Suprapubic skin (tissue), 4 donors: Measurements from ENCODE around the gene PLXDC1. TPM values are rescaled to one million over a fixed set of nuclear protein-coding genes. Genes with fewer than 3 reads are reported as not detected.

Experiments used
- DNase-seq, 2 donors: peaks; one replicate each; pipeline ENCODE4 v3.0.0-alpha.2; 2019; ENCODE audit warnings: low spot score in 2 of 2
- H3K27ac ChIP-seq: fragments of 200-600 bp; sonication (generic); one replicate; pipeline ENCODE4 v1.5.1; 2019
- H3K27me3 ChIP-seq: fragments of 200-600 bp; sonication (generic); one replicate; pipeline ENCODE4 v1.5.1; 2019
- H3K36me3 ChIP-seq: fragments of 200-600 bp; sonication (generic); one replicate; pipeline ENCODE4 v1.5.1; 2019
- H3K4me1 ChIP-seq: fragments of 200-600 bp; sonication (generic); one replicate; pipeline ENCODE4 v1.5.1; 2019
- H3K4me3 ChIP-seq: fragments of 200-600 bp; sonication (generic); one replicate; pipeline ENCODE4 v1.5.1; 2019; ENCODE audit warnings: mild to moderate bottlenecking
- H3K9me3 ChIP-seq: fragments of 200-600 bp; sonication (generic); one replicate; pipeline ENCODE4 v1.5.1; 2019
- CTCF ChIP-seq, 2 donors: fragments of 200-600 bp in 1 of 2; fragments of 450-650 bp in 1 of 2; sonication (generic) in 1 of 2; IDR thresholded peaks; one replicate each; pipeline ENCODE4 v1.5.1; 2016 to 2019; ENCODE audit warnings: antibody characterized with exemption in 2 of 2, mild to moderate bottlenecking in 1 of 2, moderate library complexity in 1 of 2
- EP300 ChIP-seq: sonication (generic); formaldehyde crosslinking; IDR thresholded peaks from one replicate; pipeline ENCODE4 v1.6.1; 2017; ENCODE audit warnings: antibody characterized with exemption
- POLR2A ChIP-seq, 2 donors: fragments of 450-650 bp; IDR thresholded peaks; one replicate each; pipeline ENCODE4 v1.6.1; 2017; ENCODE audit warnings: antibody characterized with exemption in 2 of 2, mild to moderate bottlenecking in 2 of 2, moderate library complexity in 2 of 2
- POLR2AphosphoS5 ChIP-seq, 3 donors: sonication (generic); formaldehyde crosslinking; IDR thresholded peaks; one replicate each; pipeline ENCODE4 v1.6.1; 2017; ENCODE audit warnings: antibody characterized with exemption in 3 of 3
- WGBS: methylation state at CpG from one replicate; pipeline ENCODE4 v1.1.5; 2018; 5-methylcytosine and 5-hydroxymethylcytosine counted together
- total RNA-seq, 4 donors: library from RNA; depleted of rRNA; stranded (reverse); fragments of >200 nt; gene quantifications; one replicate each; pipeline ENCODE4 v1.1.0, GENCODE V29; 2016

PLXDC1 gene
- total RNA-seq, 4 donors from 2014 or later, result 5.3 to 14.1 (median 6.3) TPM

DNA sequence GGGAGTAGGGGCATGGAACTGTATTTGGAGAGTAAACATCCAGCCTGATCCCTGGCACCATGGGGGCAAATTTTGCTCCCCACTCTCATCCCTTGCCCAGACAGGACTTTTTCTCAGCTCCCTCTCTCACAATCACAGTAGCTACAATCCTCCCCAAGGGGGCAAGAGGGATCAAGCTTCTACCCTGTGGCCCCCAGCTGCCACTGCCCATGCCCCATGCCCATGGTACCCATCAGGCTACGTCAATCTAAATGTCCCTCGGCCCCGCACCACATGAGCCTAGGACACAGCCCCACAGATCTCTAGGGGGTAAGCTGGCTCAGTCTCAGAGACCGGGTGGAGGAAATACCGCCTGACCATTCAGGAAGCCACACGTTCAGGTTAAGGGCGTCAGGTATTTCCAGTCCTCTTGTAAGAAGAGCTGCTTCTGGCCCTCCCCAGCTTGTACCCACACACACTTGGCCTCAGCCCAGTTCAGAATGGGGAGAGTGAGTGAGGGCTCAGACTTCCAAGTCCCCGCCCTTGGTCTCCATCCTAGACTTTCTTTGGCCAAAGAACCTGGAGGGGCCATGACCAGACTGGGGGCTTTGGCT is 44.2 kb upstream of the PLXDC1 start:
- Histone ChIP-seq H3K27me3 (no peaks in the 10 kb centered on the region), H3K36me3 (peaks cover 20% of the 10 kb centered on the region), H3K4me1 (peaks cover 52% of the 10 kb centered on the region), H3K4me3 (peak overlapping the region; percentile 68), H3K27ac (peak overlapping the region; percentile 20), H3K9me3 (no peaks in the 10 kb centered on the region)
- 56% methylated on average over 5 of the region's 8 CpGs for WGBS
- DNase-seq, result peak in 1 of 2 donors; percentile 73
- TF ChIP-seq POLR2AphosphoS5 (IDR thresholded peaks at IDR 0.05) (no peak), POLR2A (IDR thresholded peaks at IDR 0.05) (no peak), CTCF (IDR thresholded peaks at IDR 0.05) (no peak), EP300 (no peak)

- Histone ChIP-seq H3K36me3 (peaks cover 26% of the 10 kb centered on the region), H3K4me1 (peaks cover 51% of the 10 kb centered on the region), H3K9me3 (no peaks in the 10 kb centered on the region), H3K4me3 (peak overlapping the region; percentile 68), H3K27ac (peak overlapping the region; percentile 20), H3K27me3 (no peaks in the 10 kb centered on the region)
- DNase-seq, result no peak
- 67% methylated on average over 9 of the region's 10 CpGs for WGBS
- TF ChIP-seq POLR2AphosphoS5 (IDR thresholded peaks at IDR 0.05) (no peak), CTCF (IDR thresholded peaks at IDR 0.05) (no peak), EP300 (no peak), POLR2A (IDR thresholded peaks at IDR 0.05) (no peak)
Observed at GRCh38 chr17:39194985-39195524, 43.6 kb upstream of the PLXDC1 start.

DNA sequence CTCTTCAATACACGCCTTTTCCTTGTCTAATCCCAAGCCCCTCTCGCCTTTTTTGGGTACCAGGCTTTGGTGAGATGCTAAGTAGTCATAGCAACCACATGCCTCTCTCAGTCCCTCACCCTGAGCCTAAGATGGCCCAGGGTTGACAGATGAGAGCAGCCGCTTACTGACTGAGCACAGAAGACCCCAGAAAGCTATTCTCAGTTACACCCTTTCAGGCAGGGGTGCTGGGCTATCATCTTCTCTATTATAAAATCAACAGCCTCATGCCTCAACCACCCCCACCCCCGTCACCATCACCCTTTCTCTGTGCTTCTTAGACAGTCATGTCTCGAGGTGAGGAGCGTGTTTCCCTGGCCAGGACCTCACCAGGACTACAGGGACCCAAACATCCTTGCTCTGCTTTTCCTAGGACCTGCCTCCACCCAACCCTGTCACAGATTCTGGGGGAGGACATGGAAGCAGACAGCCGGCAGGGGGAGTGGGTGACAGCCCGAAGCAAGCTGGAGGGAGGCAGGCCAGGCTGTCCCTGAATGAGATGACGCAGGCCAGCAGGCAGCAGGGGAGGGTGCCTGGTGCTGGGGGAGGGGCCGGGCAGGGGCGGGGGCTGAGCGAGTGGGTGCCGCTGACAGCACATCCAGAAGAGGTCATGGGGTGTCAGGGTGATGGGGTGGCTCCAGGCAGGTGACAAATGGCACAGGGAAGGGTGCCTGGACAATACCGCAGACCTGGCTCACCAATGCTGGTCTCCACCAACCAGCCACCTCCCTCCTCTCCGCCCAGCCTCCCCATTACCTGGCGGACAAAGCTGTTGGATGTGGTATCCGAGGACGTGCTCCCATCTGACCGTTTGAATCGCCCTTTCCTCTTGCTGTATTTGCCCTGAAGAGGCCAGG is 42.9 kb upstream of the PLXDC1 start:
- H3K27me3 ChIP-seq, result no peaks in the 10 kb centered on the region
- 77% methylated on average over 15 of the region's 20 CpGs for WGBS
- peaks cover 33% of the 10 kb centered on the region for H3K36me3 ChIP-seq
- DNase-seq, result peak in 1 of 2 donors; percentile 86
- no peaks in the 10 kb centered on the region for H3K9me3 ChIP-seq
- H3K4me3 ChIP-seq, result no peak overlapping the region
- peak in 1 of 2 donors; percentile 28 for TF ChIP-seq CTCF (IDR thresholded peaks at IDR 0.05)
- TF ChIP-seq POLR2AphosphoS5 (IDR thresholded peaks at IDR 0.05), result no peak
- no peak for TF ChIP-seq EP300
- no peak for TF ChIP-seq POLR2A (IDR thresholded peaks at IDR 0.05)
- H3K4me1 ChIP-seq, result peaks cover 48% of the 10 kb centered on the region
- H3K27ac ChIP-seq, result peak overlapping the region; percentile 20

DNA sequence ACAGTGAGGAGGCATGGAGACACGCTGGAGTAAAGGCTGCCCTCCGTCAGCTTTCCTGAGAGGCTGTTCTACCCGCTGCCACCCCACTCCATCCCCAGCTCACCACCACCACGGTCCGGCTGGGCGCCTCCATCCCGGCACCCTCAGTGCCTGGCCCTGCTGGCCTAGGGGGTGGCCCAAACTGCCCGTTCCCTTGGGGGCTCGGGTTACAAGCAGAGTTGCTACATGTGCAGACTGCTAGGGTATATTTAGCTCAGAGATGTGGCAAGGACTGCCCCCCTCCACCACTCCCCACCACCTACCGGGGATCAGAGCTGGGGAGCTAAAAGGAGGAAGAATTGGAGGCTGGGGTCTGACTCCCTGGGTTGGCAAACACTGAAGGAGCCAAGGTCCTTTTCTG is 41.9 kb upstream of the PLXDC1 start:
- Histone ChIP-seq H3K4me1 (peaks cover 38% of the 10 kb centered on the region), H3K36me3 (peaks cover 42% of the 10 kb centered on the region), H3K27me3 (no peaks in the 10 kb centered on the region), H3K4me3 (no peak overlapping the region), H3K9me3 (no peaks in the 10 kb centered on the region), H3K27ac (no peak overlapping the region)
- no peak for DNase-seq
- WGBS, result 85% methylated on average over 3 of the region's 10 CpGs
- TF ChIP-seq CTCF (IDR thresholded peaks at IDR 0.05) (no peak), EP300 (no peak), POLR2A (IDR thresholded peaks at IDR 0.05) (no peak)

GRCh38 chr17:39192901-39193300 is 41.5 kb upstream of the PLXDC1 start:
- no peak overlapping the region for H3K4me3 ChIP-seq
- no peak overlapping the region for H3K27ac ChIP-seq
- H3K36me3 ChIP-seq, result peaks cover 46% of the 10 kb centered on the region
- peaks cover 34% of the 10 kb centered on the region for H3K4me1 ChIP-seq
- H3K27me3 ChIP-seq, result no peaks in the 10 kb centered on the region
- H3K9me3 ChIP-seq, result no peaks in the 10 kb centered on the region
- DNase-seq, result no peak
- 92% methylated on average over 16 of the region's 16 CpGs for WGBS
- no peak for TF ChIP-seq POLR2AphosphoS5 (IDR thresholded peaks at IDR 0.05)
- TF ChIP-seq CTCF (IDR thresholded peaks at IDR 0.05), result no peak
- TF ChIP-seq POLR2A (IDR thresholded peaks at IDR 0.05), result no peak
- TF ChIP-seq EP300, result no peak
